H9 (cell line): ENCODE data around the gene TOMM22. TPM values are rescaled to one million over a fixed set of nuclear protein-coding genes. Genes with fewer than 3 reads are reported as not detected.

Source experiments
- DNase-seq: peaks from one replicate; pipeline ENCODE4 v3.0.0-alpha.2; 2017
- H2AFZ ChIP-seq: one replicate; pipeline ENCODE4 v1.6.1; 2013; ENCODE audit warnings: mild to moderate bottlenecking, low read length, control low read depth, moderate library complexity
- H2AK5ac ChIP-seq: 2 replicates; pipeline ENCODE4 v1.6.1; 2013; ENCODE audit warnings: low read length, control low read depth, mixed read lengths; ENCODE audit not compliant: insufficient read length
- H2BK120ac ChIP-seq: one replicate; pipeline ENCODE4 v1.6.1; 2013; ENCODE audit warnings: low read depth, mild to moderate bottlenecking, low read length, control low read depth, inconsistent platforms; ENCODE audit not compliant: poor library complexity, severe bottlenecking
- H2BK12ac ChIP-seq: 2 replicates; pipeline ENCODE4 v1.6.1; 2013; ENCODE audit warnings: low read length, control low read depth, mixed read lengths, low read depth; ENCODE audit not compliant: insufficient read length
- H2BK15ac ChIP-seq: 2 replicates; pipeline ENCODE4 v1.6.1; 2013; ENCODE audit warnings: low read depth, low read length, control low read depth
- H2BK20ac ChIP-seq: one replicate; pipeline ENCODE4 v1.6.1; 2013; ENCODE audit warnings: low read depth, mild to moderate bottlenecking, low read length, control low read depth, inconsistent platforms; ENCODE audit not compliant: poor library complexity, severe bottlenecking
- H2BK5ac ChIP-seq: 2 replicates; pipeline ENCODE4 v1.6.1; 2013; ENCODE audit warnings: low read length, control low read depth, mixed read lengths; ENCODE audit not compliant: insufficient read length
- H3K14ac ChIP-seq: 2 replicates; pipeline ENCODE4 v1.6.1; 2013; ENCODE audit warnings: low read length, control low read depth; ENCODE audit not compliant: insufficient read depth
- H3K18ac ChIP-seq: 2 replicates; pipeline ENCODE4 v1.6.1; 2013; ENCODE audit warnings: low read depth, mild to moderate bottlenecking, mixed read lengths, low read length, control low read depth; ENCODE audit not compliant: insufficient read length
- H3K23ac ChIP-seq: 2 replicates; pipeline ENCODE4 v1.6.1; 2013; ENCODE audit warnings: low read length, control low read depth, mixed read lengths, low read depth; ENCODE audit not compliant: insufficient read length
- H3K23me2 ChIP-seq: 2 replicates; pipeline ENCODE4 v1.6.1; 2013; ENCODE audit warnings: low read depth, mild to moderate bottlenecking, mixed read lengths, low read length, control low read depth; ENCODE audit not compliant: insufficient read length, poor library complexity, severe bottlenecking
- H3K27ac ChIP-seq: 2 replicates; pipeline ENCODE4 v1.5.1; 2013; ENCODE audit warnings: low read length, control low read depth, mixed read lengths, low read depth; ENCODE audit not compliant: insufficient read length
- H3K27me3 ChIP-seq: 2 replicates; pipeline ENCODE4 v1.6.1; 2013; ENCODE audit warnings: low read length, control low read depth, inconsistent platforms; ENCODE audit not compliant: insufficient read depth
- H3K4ac ChIP-seq: 2 replicates; pipeline ENCODE4 v1.6.1; 2013; ENCODE audit warnings: low read depth, mild to moderate bottlenecking, control low read depth, inconsistent platforms, low read length, moderate library complexity
- H3K4me1 ChIP-seq: 2 replicates; pipeline ENCODE4 v1.6.1; 2013; ENCODE audit warnings: low read length, control low read depth, inconsistent platforms; ENCODE audit not compliant: insufficient read depth
- H3K4me2 ChIP-seq: 2 replicates; pipeline ENCODE4 v1.6.1; 2013; ENCODE audit warnings: low read length, control low read depth, mixed read lengths; ENCODE audit not compliant: insufficient read length, insufficient read depth
- H3K56ac ChIP-seq: 2 replicates; pipeline ENCODE4 v1.6.1; 2013; ENCODE audit warnings: low read depth, mild to moderate bottlenecking, mixed read lengths, low read length, control low read depth; ENCODE audit not compliant: insufficient read length
- H3K79me1 ChIP-seq: 2 replicates; pipeline ENCODE4 v1.6.1; 2013; ENCODE audit warnings: low read depth, mild to moderate bottlenecking, moderate library complexity, low read length, control low read depth, inconsistent platforms; ENCODE audit not compliant: insufficient read depth, poor library complexity, severe bottlenecking
- H3K79me2 ChIP-seq: 2 replicates; pipeline ENCODE4 v1.6.1; 2013; ENCODE audit warnings: low read length, control low read depth, inconsistent platforms; ENCODE audit not compliant: insufficient read depth
- H3K9ac ChIP-seq: 2 replicates; pipeline ENCODE4 v1.6.1; 2013; ENCODE audit warnings: low read length, control low read depth, mixed read lengths; ENCODE audit not compliant: insufficient read length; ENCODE audit errors: extremely low read depth
- H3K9me3 ChIP-seq: one replicate; pipeline ENCODE4 v1.6.1; 2013; ENCODE audit warnings: low read depth, low read length, inconsistent platforms; ENCODE audit not compliant: control insufficient read depth
- H3T11ph ChIP-seq: one replicate; pipeline ENCODE4 v1.6.1; 2013; ENCODE audit warnings: mild to moderate bottlenecking, low read length, control low read depth, inconsistent platforms
- H4K20me1 ChIP-seq: one replicate; pipeline ENCODE4 v1.6.1; 2013; ENCODE audit not compliant: control insufficient read depth, insufficient read length, insufficient read depth
- H4K5ac ChIP-seq: 2 replicates; pipeline ENCODE4 v1.6.1; 2013; ENCODE audit warnings: low read depth, mild to moderate bottlenecking, mixed read lengths, low read length, control low read depth; ENCODE audit not compliant: insufficient read length
- H4K8ac ChIP-seq: replicated peaks from 2 replicates; pipeline ENCODE4 v1.6.1; 2013; ENCODE audit warnings: low read length, control low read depth, mixed read lengths, low read depth; ENCODE audit not compliant: insufficient read length
- H4K91ac ChIP-seq: 2 replicates; pipeline ENCODE4 v1.6.1; 2013; ENCODE audit warnings: low read depth, mild to moderate bottlenecking, moderate library complexity, mixed read lengths, low read length, control low read depth; ENCODE audit not compliant: insufficient read length
- H3K27ac Mint-ChIP-seq, 3 experiments: 2 replicates in 2 of 3; 3 replicates in 1 of 3; pipeline ENCODE4 v1.8.0; 2020 to 2021; ENCODE audit warnings: mixed read lengths in 3 of 3, mild to moderate bottlenecking in 1 of 3, moderate library complexity in 1 of 3
- H3K27me3 Mint-ChIP-seq: 2 replicates; pipeline ENCODE4 v1.8.0; 2021; ENCODE audit warnings: low read depth, mild to moderate bottlenecking, moderate library complexity, mixed read lengths
- H3K36me3 Mint-ChIP-seq, 3 experiments: 2 replicates in 2 of 3; 3 replicates in 1 of 3; pipeline ENCODE4 v1.8.0; 2020 to 2021; ENCODE audit warnings: low read depth in 3 of 3, mixed read lengths in 3 of 3; ENCODE audit not compliant: insufficient read depth in 1 of 3
- H3K4me1 Mint-ChIP-seq, 2 experiments: 2 replicates each; pipeline ENCODE4 v1.8.0; 2020; ENCODE audit warnings: mixed read lengths in 2 of 2
- H3K4me3 Mint-ChIP-seq, 2 experiments: 2 replicates in 1 of 2; 3 replicates in 1 of 2; pipeline ENCODE4 v1.8.0; 2020 to 2021; ENCODE audit warnings: mild to moderate bottlenecking in 2 of 2, mixed read lengths in 2 of 2, moderate library complexity in 1 of 2
- H3K9me3 Mint-ChIP-seq, 2 experiments: 2 replicates in 1 of 2; 3 replicates in 1 of 2; pipeline ENCODE4 v1.8.0; 2020; ENCODE audit warnings: mild to moderate bottlenecking in 2 of 2, mixed read lengths in 2 of 2, moderate library complexity in 1 of 2
- CTCF ChIP-seq: fragments of 200-600 bp; sonication (generic); conservative IDR thresholded peaks from 3 replicates; pipeline ENCODE4 v1.8.0; 2021; ENCODE audit warnings: antibody characterized with exemption, mild to moderate bottlenecking
- WGBS: extraction: QIAGEN DNeasy Blood & Tissue Kit; methylation state at CpG from one replicate; pipeline ENCODE4 v1.1.7; 2013; ENCODE audit warnings: missing lambda C conversion rate, low lambda C conversion rate, mixed read lengths; ENCODE audit not compliant: insufficient read length; ENCODE audit errors: extremely low coverage; 5-methylcytosine and 5-hydroxymethylcytosine counted together
- total RNA-seq: library from RNA; stranded (reverse); gene quantifications from 2 replicates; pipeline ENCODE4 v1.2.1, GENCODE V29; 2021

Gene TOMM22
- total RNA-seq, 1 experiment from 2014 or later = 128 TPM

GRCh38 chr22:38694940-38695339, 13.2 kb downstream of the TOMM22 start:
- WGBS = no CpG with 5 or more reads among the region's 3 CpGs

More at GRCh38 chr22:38694940-38695339, 13.2 kb downstream of the TOMM22 start:
- Mint-ChIP-seq H3K9me3 (no peaks in the 10 kb centered on the region), H3K27ac (no peak overlapping the region), H3K27me3 (no peaks in the 10 kb centered on the region), H3K4me1 (peaks cover 32 to 33% of the 10 kb centered on the region in 2 experiments), H3K36me3 (peaks cover 7 to 32% (median 31%) of the 10 kb centered on the region in 3 experiments; a peak in 6 of 7 replicates), H3K4me3 (no peak overlapping the region)
- Histone ChIP-seq H3K23me2 (peaks cover 6% of the 10 kb centered on the region), H3K9ac (no peak overlapping the region), H2BK12ac (no peak overlapping the region), H3T11ph (no peak overlapping the region), H3K23ac (no peak overlapping the region), H2AFZ (no peak overlapping the region), H3K4ac (no peak overlapping the region), H4K20me1 (no peaks in the 10 kb centered on the region), H3K4me2 (no peak overlapping the region), H3K79me2 (peaks cover 9% of the 10 kb centered on the region), H2BK15ac (no peak overlapping the region), H3K27ac (no peak overlapping the region), H3K9me3 (no peaks in the 10 kb centered on the region), H3K14ac (no peak overlapping the region), H4K5ac (no peak overlapping the region), H3K56ac (no peak overlapping the region), H4K91ac (no peak overlapping the region), H3K27me3 (no peaks in the 10 kb centered on the region), H2AK5ac (no peak overlapping the region), H2BK20ac (no peak overlapping the region), H2BK120ac (no peak overlapping the region), H3K4me1 (peaks cover 5% of the 10 kb centered on the region), H4K8ac (no peak overlapping the region), H2BK5ac (no peak overlapping the region), H3K79me1 (peaks cover 3% of the 10 kb centered on the region), H3K18ac (no peak overlapping the region)
- TF ChIP-seq CTCF = no peak
- DNase-seq = no peak
